Panc1 (cell line): ENCODE measurements around the gene PBX1. TPM values are rescaled to one million over a fixed set of nuclear protein-coding genes. Genes with fewer than 3 reads are reported as not detected.

Experiments used
- ATAC-seq: fragments of 200-7000 bp; cut with Tn5 transposase; 2 replicates; pipeline ENCODE4 v1.9.1; 2020; ENCODE audit warnings: mild to moderate bottlenecking, moderate library complexity
- BruUV-seq: library from RNA; stranded (reverse); fragments of 400-500 nt; replicated peaks from 2 replicates; lab custom pipeline; 2021; lab: Mats Ljungman, UMichigan
- CTCF ChIA-PET: fragments of 300-600 bp; sonication (Branson Sonifier 250); formaldehyde crosslinking; loops from one replicate; lab custom pipeline; 2022; ENCODE audit warnings: antibody characterized with exemption; lab: Charles Lee
- POLR2A ChIA-PET: fragments of 300-600 bp; sonication (Branson Sonifier 250); formaldehyde crosslinking; loops from one replicate; lab custom pipeline; 2022; ENCODE audit warnings: antibody characterized with exemption; lab: Charles Lee
- DNase-seq: peaks from one replicate; pipeline ENCODE4 v3.0.0-alpha.2; 2010; ENCODE audit warnings: low read depth, low spot score
- H3K27ac ChIP-seq: 2 replicates; pipeline ENCODE4 v1.5.1; 2011; ENCODE audit warnings: mild to moderate bottlenecking, low read length, inconsistent platforms
- H3K27me3 ChIP-seq: fragments of 200-500 bp; sonication (Bioruptor generic); 2 replicates; pipeline ENCODE4 v1.6.0; 2014; ENCODE audit warnings: low read length, inconsistent platforms; ENCODE audit not compliant: control insufficient read depth, insufficient read depth
- H3K36me3 ChIP-seq: fragments of 200-500 bp; sonication (Bioruptor generic); 2 replicates; pipeline ENCODE4 v1.5.1; 2014; ENCODE audit warnings: inconsistent platforms, mild to moderate bottlenecking, low read length, moderate library complexity; ENCODE audit not compliant: control insufficient read depth, insufficient read depth
- H3K4me1 ChIP-seq: 2 replicates; pipeline ENCODE4 v1.5.1; 2011; ENCODE audit warnings: inconsistent platforms, mild to moderate bottlenecking, low read length, moderate library complexity; ENCODE audit not compliant: control insufficient read depth, insufficient read depth
- H3K4me3 ChIP-seq, 2 experiments: 2 replicates each; pipeline ENCODE4 v1.5.1; 2011 to 2012; ENCODE audit warnings: low read depth in 2 of 2, low read length in 2 of 2, mild to moderate bottlenecking in 2 of 2, inconsistent platforms in 1 of 2, moderate library complexity in 1 of 2
- H3K9me3 ChIP-seq: fragments of 200-500 bp; sonication (Bioruptor generic); 2 replicates; pipeline ENCODE4 v1.5.1; 2014; ENCODE audit warnings: low read depth, mild to moderate bottlenecking, inconsistent platforms, low read length, moderate library complexity; ENCODE audit not compliant: control insufficient read depth, insufficient read depth
- POLR2AphosphoS5 ChIP-seq: IDR thresholded peaks from 2 replicates; pipeline ENCODE4 v1.6.1; 2012; ENCODE audit warnings: mild to moderate bottlenecking, low read depth, low read length, moderate library complexity
- SIN3A ChIP-seq: IDR thresholded peaks from 2 replicates; pipeline ENCODE4 v1.6.1; 2012; ENCODE audit warnings: low read depth, mild to moderate bottlenecking, low read length, moderate library complexity, borderline replicate concordance; ENCODE audit not compliant: insufficient read depth
- TCF7L2 ChIP-seq: IDR thresholded peaks from 2 replicates; pipeline ENCODE4 v1.6.1; 2011; ENCODE audit warnings: mild to moderate bottlenecking, low read depth, low read length, inconsistent platforms
- in situ Hi-C: cut with HindIII; loops from 2 replicates; pipeline ENCODE4 v1.10.0; 2016; ENCODE audit warnings: low sequenced_read_pairs, low pct_unique_long_range_greater_than_20kb
- intact Hi-C: fragments of 100-400 bp; cut with micrococcal nuclease; formaldehyde crosslinking; loops from one replicate; pipeline ENCODE4 v1.10.0; 2022; ENCODE audit not compliant: unreplicated experiment
- total RNA-seq: library from RNA; stranded (reverse); gene quantifications from one replicate; pipeline ENCODE4 v1.2.1, GENCODE V29; 2021; ENCODE audit not compliant: unreplicated experiment
- TF ChIP-seq, protein P1 (sequence below): fragments of 450-650 bp; IDR thresholded peaks from 2 replicates; pipeline ENCODE4 v1.5.1; 2017; ENCODE audit warnings: mild to moderate bottlenecking
- TF ChIP-seq, protein P2 (sequence below), 2 experiments: IDR thresholded peaks; 2 replicates each; pipeline ENCODE4 v1.6.1; 2011 to 2012; ENCODE audit warnings: low read depth in 2 of 2, control low read depth in 1 of 2, low read length in 1 of 2, mild to moderate bottlenecking in 1 of 2, moderate library complexity in 1 of 2; ENCODE audit not compliant: insufficient read depth in 1 of 2

Gene PBX1
- total RNA-seq, 1 experiment from 2014 or later: 2.0 TPM

DNA sequence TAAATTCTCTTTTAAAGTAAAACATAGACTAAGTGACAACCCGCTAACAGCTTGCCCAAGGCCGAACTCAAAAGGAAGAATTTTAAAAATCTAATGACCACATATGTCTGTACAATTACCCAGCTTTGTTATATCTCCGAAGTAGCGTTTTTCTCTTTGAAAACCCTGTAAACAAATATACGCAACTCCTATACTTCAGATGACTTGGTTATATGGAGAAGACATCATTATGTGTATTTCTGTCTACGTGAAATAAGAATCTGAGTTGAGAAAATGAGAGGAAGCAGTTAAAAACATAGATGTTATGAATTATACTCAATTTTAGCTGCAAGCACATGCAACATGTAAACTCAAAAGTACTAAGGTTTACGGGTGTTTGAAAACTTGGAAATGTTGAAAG lies 2.0 kb downstream of the PBX1 start:
- ChIA-PET CTCF (no interaction called here), POLR2A (no interaction called here)
- peaks cover 12% of the 10 kb centered on the region for H3K27me3 ChIP-seq
- BruUV-seq: no TSS peak
- H3K36me3 ChIP-seq: no peaks in the 10 kb centered on the region; the same call in 1 of the 2 replicates
- TF ChIP-seq SIN3A: no peak
- TF ChIP-seq, protein P1, sequence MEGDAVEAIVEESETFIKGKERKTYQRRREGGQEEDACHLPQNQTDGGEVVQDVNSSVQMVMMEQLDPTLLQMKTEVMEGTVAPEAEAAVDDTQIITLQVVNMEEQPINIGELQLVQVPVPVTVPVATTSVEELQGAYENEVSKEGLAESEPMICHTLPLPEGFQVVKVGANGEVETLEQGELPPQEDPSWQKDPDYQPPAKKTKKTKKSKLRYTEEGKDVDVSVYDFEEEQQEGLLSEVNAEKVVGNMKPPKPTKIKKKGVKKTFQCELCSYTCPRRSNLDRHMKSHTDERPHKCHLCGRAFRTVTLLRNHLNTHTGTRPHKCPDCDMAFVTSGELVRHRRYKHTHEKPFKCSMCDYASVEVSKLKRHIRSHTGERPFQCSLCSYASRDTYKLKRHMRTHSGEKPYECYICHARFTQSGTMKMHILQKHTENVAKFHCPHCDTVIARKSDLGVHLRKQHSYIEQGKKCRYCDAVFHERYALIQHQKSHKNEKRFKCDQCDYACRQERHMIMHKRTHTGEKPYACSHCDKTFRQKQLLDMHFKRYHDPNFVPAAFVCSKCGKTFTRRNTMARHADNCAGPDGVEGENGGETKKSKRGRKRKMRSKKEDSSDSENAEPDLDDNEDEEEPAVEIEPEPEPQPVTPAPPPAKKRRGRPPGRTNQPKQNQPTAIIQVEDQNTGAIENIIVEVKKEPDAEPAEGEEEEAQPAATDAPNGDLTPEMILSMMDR: no peak
- TF ChIP-seq POLR2AphosphoS5: no peak
- TF ChIP-seq, protein P2, sequence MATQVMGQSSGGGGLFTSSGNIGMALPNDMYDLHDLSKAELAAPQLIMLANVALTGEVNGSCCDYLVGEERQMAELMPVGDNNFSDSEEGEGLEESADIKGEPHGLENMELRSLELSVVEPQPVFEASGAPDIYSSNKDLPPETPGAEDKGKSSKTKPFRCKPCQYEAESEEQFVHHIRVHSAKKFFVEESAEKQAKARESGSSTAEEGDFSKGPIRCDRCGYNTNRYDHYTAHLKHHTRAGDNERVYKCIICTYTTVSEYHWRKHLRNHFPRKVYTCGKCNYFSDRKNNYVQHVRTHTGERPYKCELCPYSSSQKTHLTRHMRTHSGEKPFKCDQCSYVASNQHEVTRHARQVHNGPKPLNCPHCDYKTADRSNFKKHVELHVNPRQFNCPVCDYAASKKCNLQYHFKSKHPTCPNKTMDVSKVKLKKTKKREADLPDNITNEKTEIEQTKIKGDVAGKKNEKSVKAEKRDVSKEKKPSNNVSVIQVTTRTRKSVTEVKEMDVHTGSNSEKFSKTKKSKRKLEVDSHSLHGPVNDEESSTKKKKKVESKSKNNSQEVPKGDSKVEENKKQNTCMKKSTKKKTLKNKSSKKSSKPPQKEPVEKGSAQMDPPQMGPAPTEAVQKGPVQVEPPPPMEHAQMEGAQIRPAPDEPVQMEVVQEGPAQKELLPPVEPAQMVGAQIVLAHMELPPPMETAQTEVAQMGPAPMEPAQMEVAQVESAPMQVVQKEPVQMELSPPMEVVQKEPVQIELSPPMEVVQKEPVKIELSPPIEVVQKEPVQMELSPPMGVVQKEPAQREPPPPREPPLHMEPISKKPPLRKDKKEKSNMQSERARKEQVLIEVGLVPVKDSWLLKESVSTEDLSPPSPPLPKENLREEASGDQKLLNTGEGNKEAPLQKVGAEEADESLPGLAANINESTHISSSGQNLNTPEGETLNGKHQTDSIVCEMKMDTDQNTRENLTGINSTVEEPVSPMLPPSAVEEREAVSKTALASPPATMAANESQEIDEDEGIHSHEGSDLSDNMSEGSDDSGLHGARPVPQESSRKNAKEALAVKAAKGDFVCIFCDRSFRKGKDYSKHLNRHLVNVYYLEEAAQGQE (IDR thresholded peaks at IDR 0.05; ENCODE audit: insufficient read depth in 1 of 2, low read depth in 2 of 2, low read length in 1 of 2): no peak
- no peak for TF ChIP-seq TCF7L2
- in situ Hi-C loops: no loop called here
- intact Hi-C loops: no loop called here
- peak overlapping the region in 1 of 2 experiments; percentile 48; a peak in 1 of 4 replicates for H3K4me3 ChIP-seq
- H3K9me3 ChIP-seq: no peaks in the 10 kb centered on the region
- no peak overlapping the region for H3K27ac ChIP-seq
- peaks cover 6% of the 10 kb centered on the region; the same call in 1 of the 2 replicates for H3K4me1 ChIP-seq
- DNase-seq (no peak), ATAC-seq (no peak)

DNA sequence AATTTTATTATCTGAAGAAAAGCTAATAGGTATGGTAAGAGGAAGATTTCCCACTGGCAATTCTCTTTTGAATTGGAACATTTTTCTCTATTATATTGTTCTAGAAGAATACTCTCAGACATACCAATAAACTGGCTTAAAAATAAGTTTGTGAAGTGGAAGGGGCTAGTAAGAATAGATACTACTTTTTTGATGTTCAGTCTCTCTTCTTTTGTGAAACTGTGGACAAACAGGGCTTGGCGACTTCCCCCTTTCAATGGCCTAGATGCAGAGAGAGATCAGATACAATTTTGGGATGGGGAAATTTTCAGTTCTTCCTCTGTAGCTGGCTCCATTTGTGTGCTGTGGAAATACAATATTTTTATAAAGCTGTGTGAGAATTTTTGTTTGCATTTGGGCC lies 2.5 kb downstream of the PBX1 start:
- POLR2A ChIA-PET: no interaction called here
- Histone ChIP-seq H3K9me3 (no peaks in the 10 kb centered on the region), H3K27ac (no peak overlapping the region), H3K4me1 (peaks cover 6% of the 10 kb centered on the region; the same call in 1 of the 2 replicates), H3K4me3 (peak overlapping the region in 1 of 2 experiments; percentile 48; a peak in 1 of 4 replicates), H3K27me3 (peaks cover 12% of the 10 kb centered on the region), H3K36me3 (no peaks in the 10 kb centered on the region; the same call in 1 of the 2 replicates)
- no TSS peak for BruUV-seq
- ATAC-seq (no peak), DNase-seq (no peak)
- in situ Hi-C loops (no loop called here), intact Hi-C loops (no loop called here)
- no peak for TF ChIP-seq POLR2AphosphoS5
- TF ChIP-seq SIN3A: no peak
- TF ChIP-seq, protein P2 (IDR thresholded peaks at IDR 0.05; ENCODE audit: insufficient read depth in 1 of 2, low read depth in 2 of 2, low read length in 1 of 2): no peak
- TF ChIP-seq, protein P1: no peak
- TF ChIP-seq TCF7L2: no peak
- CTCF ChIA-PET: no interaction called here
